ENCODE results near the gene CAPN11. TPM values are rescaled to one million over a fixed set of nuclear protein-coding genes. Genes with fewer than 3 reads are reported as not detected.

Gene CAPN11
- total RNA-seq, 1 experiment from 2014 or later, result not detected

- Histone ChIP-seq H3K9ac (ENCODE audit: low read length) (peak overlapping the region; percentile 89), H3K9me3 (ENCODE audit: control insufficient read depth in 1 of 2, insufficient read depth in 1 of 2, low read depth in 1 of 2, low read length in 2 of 2) (no peaks in the 10 kb centered on the region), H3K27ac (ENCODE audit: low read depth, low read length) (peak overlapping the region; percentile 76), H3K4me1 (ENCODE audit: control insufficient read depth in 1 of 2, insufficient read depth in 2 of 2, low read length in 2 of 2) (peaks cover 22 to 50% of the 10 kb centered on the region in 2 experiments; a peak in 3 of 4 replicates), H3K4me2 (ENCODE audit: low read length) (peak overlapping the region; percentile 95), H4K20me1 (ENCODE audit: insufficient read depth) (peaks cover 18% of the 10 kb centered on the region), H3K9me2 (ENCODE audit: insufficient read depth) (no peaks in the 10 kb centered on the region), H3K79me2 (ENCODE audit: insufficient read depth, low read length) (peaks cover 70% of the 10 kb centered on the region), H3K27me3 (ENCODE audit: insufficient read depth, low read length) (no peaks in the 10 kb centered on the region), H2AFZ (ENCODE audit: low read depth, low read length, poor library complexity, severe bottlenecking) (no peak overlapping the region), H3K4me3 (replicated peaks in 1 of 2; ENCODE audit: low read depth in 1 of 2, low read length in 2 of 2) (peak overlapping the region; percentile 69 to 73), H3K36me3 (ENCODE audit: control insufficient read depth in 1 of 2, insufficient read depth in 2 of 2, low read length in 2 of 2) (peaks cover 0 to 13% of the 10 kb centered on the region in 2 experiments; a peak in 1 of 4 replicates)
- ChIA-PET RAD21 (ENCODE audit: low non-redundant PET in 1 of 2, low total read pairs in 2 of 2, uncharacterized antibody in 2 of 2, unreplicated experiment in 2 of 2) (interaction anchor here in 1 of 2 experiments (0.5 kb wide), 1 partner anchor 51 kb away, joined by 3 read pairs; no protein-coding TSS in a partner anchor), CTCF (interaction anchor here (0.6 to 1.2 kb wide), 2 partner anchors 26 to 404 kb away, joined by 3 to 4 read pairs; no protein-coding TSS in a partner anchor), POLR2A (interaction anchor here (0.5 to 1.0 kb wide), 4 partner anchors 10 to 275 kb away, joined by 3 to 9 read pairs (median 5); partner anchors contain the start of gene HSP90AB1)
- ATAC-seq (peak; percentile 57), DNase-seq (ENCODE audit: low read depth, low spot score) (no peak)
- intact Hi-C loops (cut with micrococcal nuclease), result no loop called here
- BruUV-seq (replicated peaks), result no TSS peak
- TF ChIP-seq TCF7L2 (IDR thresholded peaks at IDR 0.05; ENCODE audit: borderline replicate concordance, extremely low read depth, insufficient read depth, insufficient read length) (no peak), SP1 (IDR thresholded peaks at IDR 0.05; ENCODE audit: low read depth) (no peak), CEBPB (IDR thresholded peaks at IDR 0.05; ENCODE audit: low read depth) (no peak), ZNF274 (IDR thresholded peaks at IDR 0.05; ENCODE audit: low read depth, low read length) (no peak), ELF1 (IDR thresholded peaks at IDR 0.05; ENCODE audit: borderline replicate concordance, low read depth) (no peak), YY1 (IDR thresholded peaks at IDR 0.05; ENCODE audit: extremely low read depth, insufficient replicate concordance, low read depth, low read length) (no peak), CTCF (IDR thresholded peaks at IDR 0.05 in 2 of 3, conservative IDR thresholded peaks at IDR 0.05 in 1 of 3; ENCODE audit: borderline replicate concordance in 1 of 3, insufficient read depth in 1 of 3, low read depth in 2 of 3, low read length in 2 of 3) (peak in 2 of 3 experiments; percentile 0 to 5; a peak in 1 of 6 replicates), JUND (IDR thresholded peaks at IDR 0.05) (no peak), EGR1 (IDR thresholded peaks at IDR 0.05; ENCODE audit: low read depth) (peak; percentile 34; the same call in 1 of the 2 replicates), POLR2A (IDR thresholded peaks at IDR 0.05; ENCODE audit: borderline replicate concordance, extremely low read depth, insufficient read depth, insufficient read length) (no peak)
Measured at GRCh38 chr6:44128020-44128917, 30.4 kb upstream of the CAPN11 start.

All from HCT116 (cell line).